ENCODE measurements around the gene PRKAG2.

PRKAG2 gene

GRCh38 chr7:151777495-151777880, 99.4 kb downstream of the PRKAG2 start:
- TF ChIP-seq CTCF (IDR thresholded peaks at IDR 0.05), result no peak

GRCh38 chr7:151776876-151777494, 99.9 kb downstream of the PRKAG2 start:
- TF ChIP-seq CTCF (IDR thresholded peaks at IDR 0.05), result no peak

- no peak for TF ChIP-seq CTCF (IDR thresholded peaks at IDR 0.05)
These were observed 100.5 kb downstream of the PRKAG2 start for GRCh38 chr7:151776446-151776845.

- no peak for TF ChIP-seq CTCF (IDR thresholded peaks at IDR 0.05)
These were observed 101.1 kb downstream of the PRKAG2 start for GRCh38 chr7:151775547-151776443.

GRCh38 chr7:151774951-151775350, 102.0 kb downstream of the PRKAG2 start:
- no peak for TF ChIP-seq CTCF (IDR thresholded peaks at IDR 0.05)

GRCh38 chr7:151773797-151774196, 103.1 kb downstream of the PRKAG2 start:
- TF ChIP-seq CTCF (IDR thresholded peaks at IDR 0.05), result no peak

GRCh38 chr7:151770232-151770631, 106.7 kb downstream of the PRKAG2 start:
- TF ChIP-seq CTCF (IDR thresholded peaks at IDR 0.05), result no peak

Measured in LNCAP (cell line).